ENCODE results near the gene E2F4.

- TF ChIP-seq POLR2AphosphoS5 (IDR thresholded peaks at IDR 0.05; ENCODE audit: low read depth, low read length) (no peak), EZH2 (IDR thresholded peaks at IDR 0.05) (no peak), POLR2A (IDR thresholded peaks at IDR 0.05; ENCODE audit: borderline replicate concordance, extremely low read depth, insufficient read depth, insufficient read length) (no peak), ELF1 (IDR thresholded peaks at IDR 0.05; ENCODE audit: borderline replicate concordance, low read depth) (no peak), CTCF (IDR thresholded peaks at IDR 0.05 in 2 of 3, conservative IDR thresholded peaks at IDR 0.05 in 1 of 3; ENCODE audit: borderline replicate concordance in 1 of 3, insufficient read depth in 1 of 3, low read depth in 2 of 3, low read length in 2 of 3) (no peak), EGR1 (IDR thresholded peaks at IDR 0.05; ENCODE audit: low read depth) (no peak), ZNF274 (IDR thresholded peaks at IDR 0.05; ENCODE audit: low read depth, low read length) (no peak), RAD21 (IDR thresholded peaks at IDR 0.05; ENCODE audit: low read depth) (no peak), YY1 (IDR thresholded peaks at IDR 0.05; ENCODE audit: extremely low read depth, insufficient replicate concordance, low read depth, low read length) (no peak)
These were observed 19.7 kb downstream of the E2F4 start for GRCh38 chr16:67211674-67212073.

Measured in HCT116 (cell line).